OCI-M2 (cell line): ENCODE results near the gene RBP7.
A peak's percentile ranks its signal among the peaks of the same experiment; 100 is the strongest.
"Not testable (repeated sequence)": the region's sequence is repeated elsewhere in the genome, so short reads cannot be mapped to it uniquely, and the experiment has no call there.

Experiments used
- DNase-seq: peaks from one replicate; lab custom pipeline; 2025; ENCODE audit not compliant: unreplicated experiment; lab: John Stamatoyannopoulos, UW

RBP7 gene

DNA sequence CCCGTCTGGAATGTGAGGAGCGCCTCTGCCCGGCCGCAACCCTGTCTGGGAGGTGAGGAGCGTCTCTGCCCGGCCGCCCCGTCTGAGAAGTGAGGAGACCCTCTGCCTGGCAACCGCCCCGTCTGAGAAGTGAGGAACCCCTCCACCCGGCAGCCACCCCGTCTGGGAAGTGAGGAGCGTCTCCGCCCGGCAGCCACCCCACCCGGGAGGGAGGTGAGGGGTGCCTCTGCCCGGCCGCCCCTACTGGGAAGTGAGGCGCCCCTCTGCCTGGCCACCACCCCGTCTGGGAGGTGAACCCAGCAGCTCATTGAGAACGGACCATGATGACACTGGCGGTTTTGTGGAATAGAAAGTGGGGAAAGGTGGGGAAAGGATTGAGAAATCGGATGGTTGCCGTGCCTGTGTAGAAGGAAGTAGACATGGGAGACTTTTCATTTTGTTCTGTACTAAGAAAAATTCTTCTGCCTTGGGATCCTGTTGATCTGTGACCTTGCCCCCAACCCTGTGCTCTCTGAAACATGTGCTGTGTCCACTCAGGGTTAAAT, 32.0 kb downstream of the RBP7 start:
- not testable (repeated sequence) for DNase-seq

DNA sequence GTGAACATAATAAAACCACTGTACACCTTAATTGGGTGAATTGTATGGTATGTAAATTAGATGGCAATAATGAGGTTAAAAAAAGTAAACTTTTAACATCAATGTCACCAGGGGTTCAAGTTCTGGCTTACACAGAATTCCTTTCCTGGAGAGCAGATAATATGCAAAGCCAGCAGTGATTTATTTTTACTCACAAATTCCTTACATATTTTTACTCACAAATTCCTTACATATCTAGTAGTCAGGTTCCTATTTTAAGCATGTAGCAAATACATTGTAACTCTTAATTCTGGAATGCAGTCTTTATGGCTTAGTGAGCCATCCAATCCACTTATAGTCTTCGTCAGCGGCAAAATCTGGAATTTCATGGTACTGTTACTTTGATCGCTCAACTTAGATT, 34.4 kb downstream of the RBP7 start:
- no peak for DNase-seq

DNA sequence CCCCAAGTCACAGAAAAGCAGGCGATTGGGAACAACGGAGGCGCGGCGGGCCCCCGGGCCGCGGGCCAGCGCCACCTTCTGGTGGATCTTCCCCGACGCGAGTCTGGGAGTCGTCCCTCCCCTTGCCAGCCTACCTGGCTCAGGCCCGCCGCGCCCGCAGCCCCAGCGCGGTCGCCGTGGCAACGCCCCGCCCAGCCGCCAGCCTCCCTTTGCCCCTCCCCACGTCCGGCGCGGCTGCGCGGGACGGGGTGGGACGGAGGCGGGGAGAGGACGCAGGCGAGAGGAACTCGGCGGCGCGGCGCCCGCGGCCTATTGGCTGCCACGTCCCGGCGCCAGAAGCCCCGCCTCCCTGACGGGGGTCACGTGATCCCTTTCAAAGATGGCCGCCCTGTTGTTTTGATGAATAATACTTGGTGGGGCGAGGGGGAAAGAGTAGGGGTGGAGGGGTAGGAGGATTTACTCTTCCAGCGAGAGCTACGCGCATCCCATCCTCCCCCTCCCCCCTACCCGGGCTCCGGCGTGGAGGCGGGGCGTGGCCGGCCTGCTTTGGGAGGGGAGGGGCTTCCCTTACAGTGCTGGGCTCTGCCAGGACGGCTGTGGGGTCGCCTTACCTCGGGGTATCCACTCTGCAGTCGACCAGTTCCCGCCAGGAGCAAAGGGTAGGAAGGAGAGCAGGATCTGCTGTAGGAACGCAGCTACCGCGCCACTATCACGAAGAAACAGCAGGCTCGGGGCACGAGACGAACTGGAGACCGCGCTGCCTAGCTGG, 35.7 kb downstream of the RBP7 start, which contains the start of gene UBE4B:
TSS of gene UBE4B (plus strand) at position 369 of the 769 bp plus-strand sequence. CDS start 713 bp downstream, outside the sequence.
- peak; percentile 84 for DNase-seq

DNA sequence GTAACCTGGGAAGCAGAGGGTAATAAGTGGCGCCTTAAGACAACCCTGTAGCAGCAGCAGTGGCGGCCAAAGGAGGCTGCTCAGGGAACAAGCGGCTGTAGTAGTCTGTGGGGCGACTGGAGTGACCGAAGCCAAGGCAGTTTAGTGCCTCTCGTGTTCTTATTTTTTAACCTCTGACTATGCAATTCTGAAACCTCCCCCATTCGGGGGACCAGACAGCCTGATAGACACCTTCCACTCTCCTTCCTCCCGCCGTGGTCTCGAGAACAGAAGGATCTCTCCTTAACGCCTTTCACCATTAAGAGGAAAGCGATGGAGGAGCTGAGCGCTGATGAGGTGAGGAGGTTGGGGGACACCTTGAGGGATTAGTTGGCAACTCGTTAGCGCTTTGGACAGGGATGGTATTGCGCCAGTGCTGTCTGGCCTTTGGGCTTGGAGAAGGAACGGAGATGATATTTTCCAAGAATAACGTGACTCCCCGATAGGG, 36.4 kb downstream of the RBP7 start:
- DNase-seq, result no peak

DNA sequence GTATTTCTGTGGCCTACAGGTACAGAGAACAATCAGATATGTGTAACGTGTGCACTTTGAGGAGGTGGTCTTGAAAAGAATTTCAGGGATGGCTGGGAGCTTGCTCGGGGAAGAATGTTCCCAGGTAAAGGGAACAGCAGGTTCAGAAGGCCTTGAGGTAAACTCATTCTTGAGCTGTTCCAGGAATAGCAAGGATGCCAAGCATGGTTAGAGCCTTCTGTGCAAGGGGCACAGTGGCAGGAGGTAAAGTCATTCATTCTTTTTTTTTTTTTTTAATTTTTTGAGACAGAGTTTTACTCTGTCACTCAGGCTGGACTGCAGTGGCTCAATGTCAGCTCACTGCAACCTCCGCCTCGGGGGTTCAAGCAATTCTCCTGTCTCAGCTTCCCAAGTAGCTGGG, 45.7 kb downstream of the RBP7 start:
- no peak for DNase-seq

DNA sequence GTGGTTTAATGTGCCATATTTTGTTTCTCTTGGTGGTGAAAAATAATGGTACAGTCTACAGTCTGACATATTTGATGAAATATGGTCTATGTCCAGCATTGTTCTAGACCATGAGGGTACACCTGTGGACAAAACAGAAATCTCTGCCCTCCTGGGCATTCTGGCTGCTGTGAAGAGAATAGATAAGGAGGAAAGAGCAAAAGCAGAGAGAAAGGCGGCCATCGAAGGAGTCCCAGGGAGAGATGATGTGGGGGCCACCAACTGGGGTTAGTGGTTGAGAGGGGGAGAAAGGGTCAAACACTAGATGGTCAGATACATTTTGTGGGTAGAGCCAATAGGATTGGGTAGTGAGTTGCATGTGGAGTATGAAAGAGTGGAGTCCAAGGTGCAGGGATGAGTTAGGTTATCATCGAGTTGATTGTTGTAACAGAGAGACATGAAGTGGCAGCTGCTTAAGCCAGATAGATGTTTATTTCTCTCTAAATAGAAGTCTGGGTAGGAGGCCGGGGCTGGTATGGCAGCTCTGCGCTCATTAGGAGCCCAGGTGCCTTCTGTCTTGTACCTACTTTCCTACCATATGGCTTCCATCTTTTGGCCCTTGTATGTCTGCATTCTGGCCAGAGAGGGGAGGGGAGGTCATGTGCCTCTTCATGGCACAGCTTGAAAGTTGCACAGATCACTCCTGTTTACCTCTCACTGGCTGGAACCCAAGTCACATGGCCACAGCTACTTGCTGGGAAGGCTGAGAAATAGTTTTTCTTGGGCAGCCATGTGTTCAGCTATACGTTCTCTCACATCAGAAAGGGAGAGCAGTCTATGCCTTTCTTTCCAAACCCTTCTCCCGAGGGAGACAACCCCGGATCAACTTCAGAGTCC, 48.7 kb downstream of the RBP7 start:
- no peak for DNase-seq

DNA sequence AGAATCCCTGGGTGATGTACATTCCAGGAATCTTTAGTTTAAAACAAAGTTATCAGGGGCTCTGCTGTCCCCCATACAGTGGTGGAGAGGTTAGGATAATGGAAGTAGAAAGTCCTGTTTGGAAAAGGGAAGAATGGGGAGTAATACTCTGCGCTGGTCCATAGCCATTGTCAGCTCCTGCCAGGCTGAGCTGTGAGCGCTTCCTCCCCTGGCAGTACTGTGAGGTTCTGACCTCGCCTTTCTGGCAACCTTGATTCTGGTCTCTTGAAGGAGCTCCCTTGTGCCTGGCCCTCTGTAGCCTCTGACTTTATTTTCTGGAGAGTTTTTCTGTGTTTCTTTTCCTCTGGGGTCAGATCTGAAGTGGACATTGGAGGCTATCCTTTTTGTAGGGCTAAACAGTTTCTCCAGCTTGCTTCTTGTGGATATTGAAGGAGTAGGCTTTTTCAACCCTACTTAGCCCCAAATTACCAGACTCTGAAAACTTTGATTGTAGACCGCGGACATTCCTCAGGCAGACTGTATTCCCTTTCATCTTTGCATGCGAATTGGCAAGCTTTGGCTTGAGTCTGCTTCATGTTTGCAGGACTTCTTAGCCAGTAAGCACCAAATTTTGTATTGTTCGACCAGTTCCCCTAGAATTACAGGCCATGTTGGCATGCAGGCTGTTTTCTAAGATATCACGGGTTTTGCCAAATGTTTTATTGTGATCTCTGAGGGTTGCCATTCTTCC, 49.5 kb downstream of the RBP7 start:
- DNase-seq, result no peak

DNA sequence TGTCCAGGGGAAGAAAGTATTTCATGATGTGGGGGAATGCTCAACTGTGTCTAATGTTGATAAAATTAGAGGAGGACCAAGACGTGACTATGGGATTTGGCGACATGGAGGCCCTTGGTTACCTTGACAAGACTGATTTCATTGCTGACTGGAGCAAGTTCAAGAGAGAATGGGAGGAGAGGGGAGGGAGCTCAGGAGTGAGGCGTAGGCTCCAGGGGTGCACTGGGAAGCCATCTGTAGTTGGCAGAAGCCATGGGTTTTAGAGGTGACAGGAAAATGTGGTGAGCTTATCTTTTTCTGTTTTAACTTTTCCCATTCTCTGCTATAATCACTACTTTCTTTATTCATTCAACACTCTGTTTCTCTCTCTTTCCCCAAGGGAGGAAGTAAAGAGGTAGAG, 51.6 kb downstream of the RBP7 start:
- no peak for DNase-seq

DNA sequence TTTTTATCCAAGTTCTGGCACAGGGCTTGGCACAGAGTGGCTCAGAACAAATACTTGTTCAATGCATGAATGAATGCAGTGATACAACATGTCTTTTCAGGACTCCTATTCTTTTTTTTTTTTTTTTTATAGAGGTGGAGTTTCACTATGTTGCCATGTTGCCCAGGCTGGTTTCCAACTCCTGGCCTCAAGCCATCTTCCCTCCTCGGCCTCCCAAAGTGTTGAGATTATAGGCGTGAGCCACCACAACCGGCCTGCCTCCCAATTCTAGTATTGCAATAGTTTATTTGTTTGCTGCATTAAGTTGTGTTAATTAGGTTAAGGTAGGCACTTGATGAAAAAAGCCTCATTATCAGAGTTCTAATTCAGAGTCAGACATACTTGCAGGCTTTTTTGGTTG, 53.6 kb downstream of the RBP7 start:
- DNase-seq, result no peak

DNA sequence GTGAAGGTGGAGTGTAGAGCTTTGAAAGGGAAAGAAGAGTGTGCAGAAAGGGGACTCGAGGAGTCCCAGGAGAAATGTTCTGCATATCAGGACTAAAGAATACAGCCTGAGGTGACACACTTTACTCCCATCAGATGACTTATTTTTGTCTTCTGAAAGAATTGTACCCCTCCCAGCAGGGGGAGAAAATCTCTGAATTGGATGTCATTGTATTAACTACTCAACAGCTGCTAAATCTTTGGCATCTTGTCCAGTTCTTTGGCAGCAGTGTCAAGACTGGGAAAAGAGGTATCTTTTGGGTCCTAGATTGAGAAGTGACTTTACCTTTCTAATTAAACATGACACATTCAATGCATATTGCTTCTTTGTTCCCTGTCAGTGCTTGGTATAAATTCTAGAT, 54.6 kb downstream of the RBP7 start:
- no peak for DNase-seq

DNA sequence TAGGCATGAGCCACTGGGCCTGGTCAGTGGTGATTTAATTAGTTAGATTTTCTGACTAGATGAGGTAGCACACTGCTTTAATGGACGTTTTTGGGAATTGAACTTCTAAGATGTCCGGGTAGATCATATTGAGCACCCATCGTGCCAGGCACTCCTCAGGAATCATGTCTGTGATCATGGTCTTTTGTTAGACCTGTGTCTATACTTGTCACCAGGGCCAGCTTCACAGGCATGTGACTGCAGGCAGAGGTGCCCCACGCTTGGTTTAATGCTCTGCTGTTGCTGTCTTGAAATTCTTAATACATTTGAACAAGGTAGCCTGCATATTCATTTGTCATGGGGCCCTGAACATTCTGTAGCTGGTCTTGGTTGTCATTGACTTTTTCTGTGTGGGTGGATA, 55.3 kb downstream of the RBP7 start:
- DNase-seq, result no peak

DNA sequence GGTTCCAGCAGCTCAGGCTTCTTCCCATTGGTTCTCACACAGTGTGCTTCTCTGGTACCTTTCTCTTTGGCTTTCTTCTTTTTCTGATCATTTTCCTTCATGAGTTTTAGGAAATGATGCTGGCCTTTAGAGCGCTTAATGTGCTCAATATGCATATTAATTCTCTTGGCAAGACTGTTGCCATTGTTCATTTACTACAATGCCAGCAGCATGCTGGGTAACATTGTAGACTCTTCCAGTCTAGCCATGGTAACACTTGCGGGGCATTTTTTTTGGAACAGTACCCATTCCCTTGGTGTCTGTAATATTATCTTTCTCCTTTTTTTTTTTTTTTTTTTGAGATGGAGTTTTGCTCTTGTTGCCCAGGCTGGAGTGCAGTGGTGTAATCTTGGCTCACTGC, 57.4 kb downstream of the RBP7 start:
- DNase-seq, result no peak

DNA sequence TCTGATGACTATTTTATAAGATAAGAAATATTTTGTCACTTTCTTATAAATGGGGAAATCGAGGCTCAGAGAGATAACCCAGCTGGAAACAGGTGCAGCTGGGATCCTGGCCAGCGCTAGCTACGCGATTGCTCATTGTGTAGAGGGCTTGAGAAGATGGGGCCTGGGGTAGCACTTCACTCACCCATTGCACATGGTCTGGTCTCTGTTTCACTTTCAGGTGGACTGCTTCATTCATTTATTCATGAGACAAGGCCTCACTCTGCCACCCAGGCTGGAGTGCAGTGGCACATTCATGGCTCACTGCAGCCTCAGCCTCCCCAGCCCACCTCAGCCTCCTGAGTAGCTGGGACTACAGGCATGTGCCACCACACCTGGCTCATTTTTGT, 59.6 kb downstream of the RBP7 start:
- no peak for DNase-seq

DNA sequence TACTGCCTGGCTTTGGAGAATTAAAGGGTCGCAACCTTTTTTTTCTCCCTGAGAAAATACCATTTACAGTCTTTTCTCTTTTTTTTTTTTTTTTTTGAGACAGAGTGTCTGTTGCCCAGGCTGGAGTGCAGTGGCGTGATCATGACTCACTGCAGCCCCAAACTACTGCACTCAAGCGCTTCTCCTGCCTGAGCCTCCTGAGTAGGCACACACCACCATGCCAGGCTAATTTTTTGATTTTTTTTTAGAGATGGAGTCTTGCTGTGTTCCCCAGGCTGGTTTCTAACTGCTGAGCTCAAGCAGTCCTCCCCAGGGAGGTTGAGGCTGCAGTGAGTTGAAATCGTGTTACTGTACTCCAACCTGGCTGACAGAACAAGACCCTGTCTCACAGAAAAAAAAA, 60.3 kb downstream of the RBP7 start:
- no peak for DNase-seq

DNA sequence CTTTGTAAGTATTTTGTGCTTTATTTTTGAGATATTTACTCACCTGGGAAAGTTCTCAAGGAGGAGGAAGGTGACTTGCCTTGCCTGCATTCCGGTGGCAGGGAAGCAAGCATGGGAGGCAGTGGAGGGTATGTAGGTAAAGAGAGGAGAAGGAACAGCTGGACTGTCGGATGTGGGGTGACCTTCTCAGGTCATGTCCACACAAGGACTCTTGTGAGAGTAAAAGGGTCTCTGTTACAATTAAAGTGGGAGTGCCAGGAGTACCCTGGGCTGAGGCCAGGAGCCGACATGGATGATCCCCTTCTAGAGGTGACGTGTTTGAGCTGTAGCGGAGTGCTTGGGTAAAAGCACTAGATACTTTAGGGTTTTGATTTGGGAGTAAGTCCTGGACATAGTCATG, 60.8 kb downstream of the RBP7 start:
- DNase-seq, result no peak

DNA sequence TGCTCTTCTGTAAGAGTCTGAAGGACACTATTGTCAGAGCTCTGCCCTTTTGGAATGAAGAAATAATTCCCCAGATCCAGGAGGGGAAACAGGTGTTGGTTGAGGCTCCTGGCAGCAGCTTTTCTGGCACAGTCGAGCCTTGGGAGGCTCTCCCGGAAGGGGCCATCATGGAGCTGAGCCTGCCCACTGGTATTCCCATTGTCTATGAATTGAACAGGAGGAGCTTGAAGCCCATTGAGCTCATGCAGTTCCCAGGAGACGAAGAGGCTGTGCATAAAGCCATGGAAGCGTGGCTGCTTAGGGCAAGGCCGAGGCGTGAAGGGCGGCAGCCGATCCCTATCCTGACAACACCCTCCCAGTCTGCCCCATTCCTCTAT, 62.3 kb downstream of the RBP7 start:
- DNase-seq, result no peak

DNA sequence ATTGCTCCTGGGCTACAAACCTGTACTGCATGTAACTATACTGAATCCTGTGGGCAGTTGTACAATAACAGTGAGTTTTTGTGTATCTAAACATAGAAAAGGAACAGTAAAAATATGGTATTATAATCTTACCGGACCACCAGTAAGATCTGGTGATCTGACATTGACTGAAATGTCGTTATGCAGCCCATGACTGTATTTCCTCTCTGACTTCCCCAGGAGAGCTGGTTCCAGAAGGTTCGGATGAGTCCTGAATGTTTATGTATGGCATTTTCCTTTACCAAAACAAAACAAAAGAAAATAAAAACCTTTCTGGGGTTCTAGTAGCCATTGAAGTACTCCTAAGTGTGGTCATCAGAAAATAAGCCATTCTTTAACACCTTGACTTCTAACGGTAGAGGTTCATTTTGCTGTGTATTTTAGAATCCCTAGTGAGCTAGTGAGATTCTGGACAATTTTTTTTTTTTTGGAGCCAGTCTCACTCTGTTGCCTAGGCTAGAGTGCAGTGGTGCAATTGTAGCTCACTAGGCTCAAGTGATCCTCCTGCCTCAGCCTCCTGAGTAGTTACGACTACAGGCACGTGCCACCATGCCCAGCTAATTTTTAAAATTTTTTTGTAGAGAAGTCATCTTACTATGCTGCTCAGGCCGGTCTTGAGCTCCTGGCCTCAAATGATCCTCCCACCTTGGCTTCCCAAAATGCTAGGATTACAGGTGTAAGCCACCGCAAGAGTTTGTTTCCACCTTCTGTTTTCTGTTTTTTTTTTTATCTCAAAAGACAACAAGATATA, 63.5 kb downstream of the RBP7 start:
- DNase-seq, result no peak

DNA sequence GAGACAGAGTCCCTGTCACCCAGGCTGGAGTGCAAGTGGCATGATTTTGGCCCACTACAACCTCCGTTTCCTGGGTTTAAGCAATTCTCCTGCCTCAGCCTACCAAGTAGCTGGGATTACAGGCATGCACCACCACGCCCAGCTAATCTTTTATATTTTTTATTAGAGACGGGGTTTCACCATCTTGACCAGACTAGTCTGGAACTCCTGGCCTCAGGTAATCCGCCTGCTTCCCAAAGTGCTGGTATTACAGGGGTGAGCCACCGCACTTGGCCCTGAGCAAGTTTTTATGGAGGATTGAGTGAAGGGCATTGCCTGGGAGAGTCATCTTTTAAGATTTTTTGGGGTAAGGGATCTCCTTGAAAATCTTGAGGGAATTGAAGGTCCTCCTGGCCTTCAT, 64.2 kb downstream of the RBP7 start:
- no peak for DNase-seq

DNA sequence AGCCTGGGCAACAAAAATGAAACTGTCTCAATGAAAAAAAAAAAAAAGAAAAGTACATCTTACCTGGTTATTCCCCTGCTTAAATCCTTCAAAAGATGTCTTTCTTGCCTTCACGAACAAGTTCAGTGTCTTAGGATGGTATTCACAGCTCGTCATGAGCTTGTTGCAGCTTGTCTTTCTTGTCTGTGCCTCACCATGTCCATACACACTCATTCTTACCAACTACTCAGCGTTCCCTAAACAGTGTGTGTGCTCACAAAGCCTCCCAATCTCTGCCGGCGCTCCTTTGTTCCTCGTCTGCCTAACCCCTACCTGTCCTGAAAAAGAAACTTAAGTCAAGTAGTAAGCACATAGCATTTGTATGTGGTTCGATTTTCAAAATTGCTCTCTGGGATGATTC, 66.8 kb downstream of the RBP7 start:
- DNase-seq, result no peak
